Activated naive CD8-positive, alpha-beta T cell (primary cell): ENCODE data around the gene IRS1.
"Not testable (repeated sequence)": the region's sequence is repeated elsewhere in the genome, so short reads cannot be mapped to it uniquely, and the experiment has no call there.

ENCODE experiments used
- H3K27ac Mint-ChIP-seq: one replicate; pipeline ENCODE4 v1.8.0; 2021; ENCODE audit warnings: mixed read lengths
- H3K27me3 Mint-ChIP-seq: one replicate; pipeline ENCODE4 v1.8.0; 2021; ENCODE audit warnings: mixed read lengths
- H3K36me3 Mint-ChIP-seq: one replicate; pipeline ENCODE4 v1.8.0; 2021; ENCODE audit warnings: mixed read lengths
- H3K4me1 Mint-ChIP-seq: one replicate; pipeline ENCODE4 v1.8.0; 2021; ENCODE audit warnings: low read depth, mixed read lengths
- H3K4me3 Mint-ChIP-seq: one replicate; pipeline ENCODE4 v1.8.0; 2021; ENCODE audit warnings: mild to moderate bottlenecking, mixed read lengths
- H3K9me3 Mint-ChIP-seq: one replicate; pipeline ENCODE4 v1.8.0; 2021; ENCODE audit warnings: low read depth, mixed read lengths

Gene IRS1, protein sequence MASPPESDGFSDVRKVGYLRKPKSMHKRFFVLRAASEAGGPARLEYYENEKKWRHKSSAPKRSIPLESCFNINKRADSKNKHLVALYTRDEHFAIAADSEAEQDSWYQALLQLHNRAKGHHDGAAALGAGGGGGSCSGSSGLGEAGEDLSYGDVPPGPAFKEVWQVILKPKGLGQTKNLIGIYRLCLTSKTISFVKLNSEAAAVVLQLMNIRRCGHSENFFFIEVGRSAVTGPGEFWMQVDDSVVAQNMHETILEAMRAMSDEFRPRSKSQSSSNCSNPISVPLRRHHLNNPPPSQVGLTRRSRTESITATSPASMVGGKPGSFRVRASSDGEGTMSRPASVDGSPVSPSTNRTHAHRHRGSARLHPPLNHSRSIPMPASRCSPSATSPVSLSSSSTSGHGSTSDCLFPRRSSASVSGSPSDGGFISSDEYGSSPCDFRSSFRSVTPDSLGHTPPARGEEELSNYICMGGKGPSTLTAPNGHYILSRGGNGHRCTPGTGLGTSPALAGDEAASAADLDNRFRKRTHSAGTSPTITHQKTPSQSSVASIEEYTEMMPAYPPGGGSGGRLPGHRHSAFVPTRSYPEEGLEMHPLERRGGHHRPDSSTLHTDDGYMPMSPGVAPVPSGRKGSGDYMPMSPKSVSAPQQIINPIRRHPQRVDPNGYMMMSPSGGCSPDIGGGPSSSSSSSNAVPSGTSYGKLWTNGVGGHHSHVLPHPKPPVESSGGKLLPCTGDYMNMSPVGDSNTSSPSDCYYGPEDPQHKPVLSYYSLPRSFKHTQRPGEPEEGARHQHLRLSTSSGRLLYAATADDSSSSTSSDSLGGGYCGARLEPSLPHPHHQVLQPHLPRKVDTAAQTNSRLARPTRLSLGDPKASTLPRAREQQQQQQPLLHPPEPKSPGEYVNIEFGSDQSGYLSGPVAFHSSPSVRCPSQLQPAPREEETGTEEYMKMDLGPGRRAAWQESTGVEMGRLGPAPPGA (N-terminal part only)

DNA sequence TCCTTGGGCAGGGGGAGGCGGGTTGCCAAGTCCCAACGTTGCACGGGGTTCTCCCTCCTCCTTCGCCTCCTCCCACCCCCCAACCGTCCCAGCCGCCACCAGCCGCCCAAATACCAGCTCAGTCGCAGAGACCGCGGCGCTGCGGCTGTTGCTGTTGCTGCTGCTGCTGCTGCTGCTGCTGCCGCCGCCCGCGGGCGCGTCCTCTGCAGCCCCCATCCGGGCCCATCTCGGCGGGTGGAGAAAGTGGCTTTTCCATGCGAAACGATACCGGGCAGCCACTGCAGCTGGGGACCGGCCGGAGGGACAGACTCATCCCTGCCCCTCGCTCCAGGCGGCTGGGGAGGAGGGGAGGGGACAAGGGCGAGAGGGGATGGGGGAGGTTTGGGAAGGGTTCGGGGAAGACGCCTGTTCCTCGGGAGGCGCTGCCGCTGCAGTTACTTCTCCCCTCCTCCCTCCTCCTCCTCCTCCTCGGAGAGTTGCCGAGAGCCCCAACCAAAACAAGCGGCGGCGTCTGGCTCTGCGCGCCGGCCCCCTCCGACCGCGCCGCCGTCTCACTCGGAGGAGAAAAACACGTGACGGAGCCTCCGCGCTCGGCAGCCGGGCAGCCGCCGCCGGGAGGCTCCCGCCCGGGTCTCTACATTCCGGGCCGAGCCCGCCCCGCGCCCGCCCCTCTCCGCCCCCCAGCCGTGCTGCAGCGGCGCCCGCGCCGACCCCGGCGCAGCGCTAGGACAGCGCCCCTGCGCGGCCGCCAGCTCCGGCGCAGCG, at the start of gene IRS1:
Gene IRS1, minus strand, starts transcription at position 610 of the 765 bp plus-strand sequence. CDS start 1,082 bp downstream, outside the sequence.
- Mint-ChIP-seq H3K36me3 (peaks cover 2% of the 10 kb centered on the region), H3K4me3 (peak within 1 kb of the TSS; percentile 89), H3K9me3 (no peaks in the 10 kb centered on the region), H3K4me1 (peaks cover 37% of the 10 kb centered on the region), H3K27me3 (peaks cover 1% of the 10 kb centered on the region), H3K27ac (peak within 1 kb of the TSS; percentile 41)

DNA sequence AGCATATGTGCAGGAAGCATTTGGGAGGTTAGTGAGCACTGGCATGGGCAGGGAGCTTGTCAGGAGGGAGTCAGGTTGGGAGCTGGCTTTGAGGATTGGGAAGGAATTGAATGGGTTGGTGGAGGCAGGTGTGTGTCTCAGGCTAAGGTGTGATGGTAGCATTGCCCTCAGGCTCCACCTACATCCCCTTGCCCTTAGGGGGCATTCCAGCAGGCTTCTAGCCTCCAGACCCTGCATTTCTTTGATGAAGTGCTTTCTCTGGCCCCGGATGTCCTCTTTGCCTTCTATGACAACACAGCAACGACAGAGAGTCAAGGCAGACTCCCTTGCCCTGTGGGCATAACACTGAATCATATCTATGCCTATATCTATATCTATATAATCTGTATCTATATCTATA, 49.7 kb upstream of the IRS1 start:
- H3K27ac Mint-ChIP-seq, result no peak overlapping the region
- H3K27me3 Mint-ChIP-seq, result no peaks in the 10 kb centered on the region
- no peak overlapping the region for H3K4me3 Mint-ChIP-seq
- peaks cover 13% of the 10 kb centered on the region for H3K4me1 Mint-ChIP-seq
- H3K9me3 Mint-ChIP-seq, result no peaks in the 10 kb centered on the region
- peaks cover 9% of the 10 kb centered on the region for H3K36me3 Mint-ChIP-seq

DNA sequence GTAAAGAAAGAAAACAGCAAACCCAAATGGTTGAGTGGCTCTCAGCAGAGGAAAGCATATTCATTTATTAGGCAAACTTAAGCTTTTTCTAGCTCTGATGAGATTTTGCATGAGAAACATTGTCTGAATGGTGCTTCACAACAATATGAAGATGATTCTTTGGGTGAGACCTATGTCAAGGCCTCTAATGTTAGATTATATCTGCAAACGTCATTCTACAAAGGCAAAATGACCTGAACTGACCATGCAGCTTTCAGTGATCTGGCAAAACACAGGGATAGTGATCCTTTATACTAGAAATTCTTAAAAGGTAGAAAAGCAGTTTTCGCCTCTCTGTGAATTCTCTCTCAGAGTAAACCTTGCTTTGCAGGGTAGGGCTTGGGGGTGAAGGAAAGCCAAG, 47.9 kb upstream of the IRS1 start:
- Mint-ChIP-seq H3K4me1 (peaks cover 29% of the 10 kb centered on the region), H3K36me3 (peaks cover 19% of the 10 kb centered on the region), H3K27me3 (no peaks in the 10 kb centered on the region), H3K9me3 (no peaks in the 10 kb centered on the region), H3K4me3 (no peak overlapping the region), H3K27ac (no peak overlapping the region)

DNA sequence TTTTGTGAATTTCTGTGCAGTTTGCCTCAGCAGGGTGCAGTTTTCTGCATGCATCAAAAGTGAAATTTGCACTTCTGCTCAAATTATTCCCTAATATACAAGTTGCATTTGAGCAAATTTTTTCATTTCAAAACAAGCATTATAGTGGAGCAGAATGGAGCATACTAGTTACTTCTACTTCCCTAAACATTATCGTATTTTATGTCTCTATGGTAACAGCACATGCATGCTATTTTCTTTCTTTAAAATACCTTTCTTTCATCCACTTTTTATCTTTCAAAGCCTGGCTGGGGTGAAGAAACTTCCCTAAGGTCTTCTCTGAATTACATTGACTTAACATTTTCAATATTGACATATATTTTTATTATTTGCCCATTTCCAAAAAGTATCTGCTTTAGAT, 47.5 kb upstream of the IRS1 start:
- no peak overlapping the region for H3K4me3 Mint-ChIP-seq
- H3K36me3 Mint-ChIP-seq, result peaks cover 23% of the 10 kb centered on the region
- peaks cover 33% of the 10 kb centered on the region for H3K4me1 Mint-ChIP-seq
- H3K27me3 Mint-ChIP-seq, result no peaks in the 10 kb centered on the region
- H3K27ac Mint-ChIP-seq, result no peak overlapping the region
- no peaks in the 10 kb centered on the region for H3K9me3 Mint-ChIP-seq

DNA sequence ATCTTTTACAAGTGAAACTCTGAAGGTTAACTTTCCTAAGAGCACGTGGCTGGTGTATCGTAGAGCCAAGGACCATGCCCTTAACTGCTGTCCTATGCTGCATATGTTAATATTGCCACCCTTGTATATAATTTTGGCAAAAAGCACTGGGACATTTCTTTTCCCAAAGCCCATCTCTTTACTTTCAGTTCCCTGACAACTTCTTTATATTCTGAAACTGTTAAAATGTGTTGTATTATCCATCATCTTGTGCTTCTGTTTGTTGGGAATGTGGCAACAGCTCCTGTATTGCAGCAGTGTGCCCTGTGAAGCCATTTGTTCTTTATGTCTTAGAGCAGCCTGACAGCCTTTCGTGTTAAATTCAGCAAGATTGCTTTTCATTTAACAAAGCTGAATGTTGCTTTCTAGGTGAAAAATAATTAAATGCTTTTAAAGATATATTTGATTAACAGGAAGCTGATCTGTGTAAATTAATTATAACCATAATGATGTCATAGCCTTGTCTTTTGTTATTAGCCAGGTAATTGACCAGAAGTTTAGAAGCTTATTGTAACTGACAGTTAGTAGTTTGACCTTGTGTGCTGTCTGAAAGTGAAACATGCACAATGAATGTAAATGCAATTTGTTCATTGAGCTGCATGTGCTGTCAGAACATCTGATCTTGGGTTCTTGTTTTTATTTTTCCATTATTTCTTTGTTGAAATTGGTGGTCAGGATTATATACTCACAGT, 45.9 kb upstream of the IRS1 start:
- Mint-ChIP-seq H3K9me3 (no peaks in the 10 kb centered on the region), H3K4me1 (peaks cover 42% of the 10 kb centered on the region), H3K27ac (no peak overlapping the region), H3K4me3 (no peak overlapping the region), H3K27me3 (no peaks in the 10 kb centered on the region), H3K36me3 (peaks cover 20% of the 10 kb centered on the region)

DNA sequence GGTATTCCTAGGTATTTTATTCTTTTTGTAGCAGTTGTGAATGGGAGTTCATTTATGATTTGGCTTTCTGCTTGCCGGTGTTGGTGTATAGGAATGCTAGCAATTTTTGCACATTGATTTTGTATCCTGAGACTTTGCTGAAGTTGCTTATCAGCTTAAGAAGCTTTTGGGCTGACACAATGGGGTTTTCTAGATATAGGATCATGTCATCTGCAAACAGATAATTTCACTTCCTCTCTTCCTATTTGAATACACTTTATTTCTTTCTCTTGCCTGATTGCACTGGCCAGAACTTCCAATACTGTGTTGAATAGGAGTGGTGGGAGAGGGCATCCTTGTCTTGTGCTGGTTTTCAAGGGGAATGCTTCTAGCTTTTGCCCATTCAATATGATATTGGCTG, 43.4 kb upstream of the IRS1 start:
- H3K9me3 Mint-ChIP-seq, H3K27me3 Mint-ChIP-seq, H3K4me3 Mint-ChIP-seq: not testable (repeated sequence)
- Mint-ChIP-seq H3K27ac (peak overlapping the region; percentile 4), H3K4me1 (peaks cover 67% of the 10 kb centered on the region), H3K36me3 (peaks cover 20% of the 10 kb centered on the region)

DNA sequence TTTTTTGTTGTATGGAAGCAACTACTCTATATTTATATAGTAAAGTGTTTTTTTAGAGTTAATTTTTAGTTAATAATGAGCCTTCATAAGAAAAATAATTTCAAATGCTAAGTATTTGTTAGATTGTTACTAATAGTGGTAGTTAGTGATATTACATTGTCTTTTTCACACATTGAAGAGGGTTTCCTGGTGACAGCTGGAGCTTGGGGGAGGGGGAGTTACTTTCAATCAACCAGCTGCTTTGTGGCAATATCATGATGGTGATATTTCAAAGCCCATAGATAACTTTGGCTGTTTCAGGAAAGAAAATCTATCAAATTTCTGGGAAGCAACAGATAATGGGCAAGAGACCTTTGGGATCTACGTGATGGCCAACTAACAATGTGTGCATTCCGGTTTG, 40.3 kb upstream of the IRS1 start:
- Mint-ChIP-seq H3K4me1 (peaks cover 74% of the 10 kb centered on the region), H3K27me3 (no peaks in the 10 kb centered on the region), H3K36me3 (peaks cover 20% of the 10 kb centered on the region), H3K4me3 (no peak overlapping the region), H3K27ac (peak overlapping the region; percentile 79), H3K9me3 (no peaks in the 10 kb centered on the region)

DNA sequence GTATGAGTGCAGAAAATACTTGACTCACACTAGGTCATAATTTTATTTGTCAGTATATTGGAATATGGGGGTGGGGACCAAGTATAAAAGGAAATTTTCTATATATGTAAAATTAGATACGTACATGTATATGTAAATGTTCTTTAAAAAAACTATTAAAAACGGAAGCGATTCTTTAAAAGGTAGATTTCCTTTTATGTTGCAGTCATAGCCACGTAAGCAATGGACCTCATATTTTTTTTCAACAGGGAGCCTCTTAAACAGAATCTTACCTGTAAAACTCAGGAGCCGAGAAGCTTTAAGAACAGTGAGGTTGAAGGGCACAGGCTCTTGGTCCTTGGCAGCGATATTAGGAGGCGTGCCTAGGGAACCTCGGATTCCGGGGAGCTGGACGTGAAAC, 39.5 kb upstream of the IRS1 start:
- H3K9me3 Mint-ChIP-seq, result no peaks in the 10 kb centered on the region
- peak overlapping the region; percentile 94 for H3K4me3 Mint-ChIP-seq
- H3K36me3 Mint-ChIP-seq, result peaks cover 20% of the 10 kb centered on the region
- H3K27me3 Mint-ChIP-seq, result no peaks in the 10 kb centered on the region
- peak overlapping the region; percentile 99 for H3K27ac Mint-ChIP-seq
- peaks cover 74% of the 10 kb centered on the region for H3K4me1 Mint-ChIP-seq

DNA sequence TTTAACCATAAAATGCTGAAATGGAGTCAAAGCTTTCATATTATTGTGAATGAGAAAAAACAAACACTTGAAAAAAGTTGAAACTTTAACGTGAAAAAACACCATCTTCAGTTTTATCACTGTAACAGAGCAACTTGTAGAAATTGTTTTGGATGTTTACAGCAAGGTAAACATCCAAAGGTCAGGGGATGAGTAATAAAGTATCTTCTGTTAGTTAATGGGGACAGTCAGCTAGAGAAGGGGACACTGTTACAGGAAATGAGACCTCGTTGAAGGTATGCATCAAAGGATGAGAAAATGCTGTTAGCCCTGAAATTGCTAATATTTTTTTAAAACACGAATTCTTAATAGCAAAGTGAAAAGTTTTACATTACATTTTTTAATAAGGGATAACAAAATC, 39.1 kb upstream of the IRS1 start:
- no peaks in the 10 kb centered on the region for H3K27me3 Mint-ChIP-seq
- H3K36me3 Mint-ChIP-seq, result peaks cover 18% of the 10 kb centered on the region
- H3K4me1 Mint-ChIP-seq, result peaks cover 75% of the 10 kb centered on the region
- no peaks in the 10 kb centered on the region for H3K9me3 Mint-ChIP-seq
- H3K4me3 Mint-ChIP-seq, result peak overlapping the region; percentile 94
- peak overlapping the region; percentile 99 for H3K27ac Mint-ChIP-seq

DNA sequence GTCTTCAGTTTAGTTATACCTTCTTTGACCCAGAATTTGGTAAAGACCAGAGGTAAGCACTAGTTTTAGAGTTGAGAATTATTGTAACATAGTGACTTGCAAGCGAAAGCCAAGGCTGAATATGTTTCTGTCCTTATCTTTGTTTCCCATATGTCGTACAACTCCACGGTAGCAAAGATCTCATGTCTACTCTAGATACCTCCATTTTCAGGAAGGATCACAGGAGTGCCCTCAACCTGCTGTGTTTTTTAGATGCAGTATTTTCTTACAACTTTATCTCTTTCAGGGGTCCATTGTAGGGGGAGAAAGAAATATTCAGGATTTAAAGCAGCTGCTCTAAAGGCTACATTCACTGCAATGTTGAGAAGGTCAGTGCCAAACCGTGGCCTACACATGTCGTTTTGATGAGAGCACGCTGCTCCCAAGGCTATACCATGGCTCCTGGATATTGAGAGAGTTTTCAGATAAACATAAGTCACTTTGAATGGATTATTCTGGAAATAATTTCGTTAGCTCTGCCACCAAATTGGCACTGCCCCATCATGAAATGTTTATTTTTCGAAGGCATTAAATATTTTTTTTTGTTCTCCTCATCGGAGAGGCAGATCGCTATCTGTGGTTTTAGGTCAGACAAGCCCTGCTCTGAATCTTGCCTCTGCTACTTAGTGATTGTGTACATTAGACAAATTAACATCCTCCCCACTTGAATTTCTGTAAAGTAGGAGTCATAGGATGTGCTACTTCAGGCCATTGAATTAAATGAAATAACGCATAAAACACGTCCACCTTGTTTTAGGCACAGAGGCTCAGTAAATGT, 38.4 kb upstream of the IRS1 start:
- H3K27me3 Mint-ChIP-seq, result no peaks in the 10 kb centered on the region
- no peaks in the 10 kb centered on the region for H3K9me3 Mint-ChIP-seq
- H3K36me3 Mint-ChIP-seq, result peaks cover 11% of the 10 kb centered on the region
- peak overlapping the region; percentile 94 for H3K4me3 Mint-ChIP-seq
- H3K4me1 Mint-ChIP-seq, result peaks cover 74% of the 10 kb centered on the region
- H3K27ac Mint-ChIP-seq, result peak overlapping the region; percentile 99

DNA sequence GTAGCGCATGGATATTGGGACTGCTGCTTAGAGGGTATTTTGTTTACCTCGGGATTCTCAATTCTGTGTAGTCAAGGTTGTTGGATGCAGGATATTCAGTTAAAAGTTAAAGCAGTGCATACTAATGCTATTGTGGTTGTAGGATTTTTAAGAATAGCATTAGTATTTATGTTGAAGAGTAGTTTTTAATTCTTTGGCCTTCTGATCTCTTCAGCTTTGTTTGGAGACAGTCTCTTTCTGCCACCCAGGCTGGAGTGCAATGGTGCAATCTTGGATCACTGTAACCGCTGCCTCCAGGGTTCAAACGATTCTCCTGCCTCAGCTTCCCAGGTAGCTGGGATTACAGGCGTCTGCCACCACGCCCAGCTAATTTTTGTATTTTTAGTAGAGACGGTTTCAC, 37.7 kb upstream of the IRS1 start:
- H3K4me3 Mint-ChIP-seq, result peak overlapping the region; percentile 94
- H3K27ac Mint-ChIP-seq, result peak overlapping the region; percentile 99
- peaks cover 67% of the 10 kb centered on the region for H3K4me1 Mint-ChIP-seq
- peaks cover 8% of the 10 kb centered on the region for H3K36me3 Mint-ChIP-seq
- H3K9me3 Mint-ChIP-seq, result no peaks in the 10 kb centered on the region
- no peaks in the 10 kb centered on the region for H3K27me3 Mint-ChIP-seq

DNA sequence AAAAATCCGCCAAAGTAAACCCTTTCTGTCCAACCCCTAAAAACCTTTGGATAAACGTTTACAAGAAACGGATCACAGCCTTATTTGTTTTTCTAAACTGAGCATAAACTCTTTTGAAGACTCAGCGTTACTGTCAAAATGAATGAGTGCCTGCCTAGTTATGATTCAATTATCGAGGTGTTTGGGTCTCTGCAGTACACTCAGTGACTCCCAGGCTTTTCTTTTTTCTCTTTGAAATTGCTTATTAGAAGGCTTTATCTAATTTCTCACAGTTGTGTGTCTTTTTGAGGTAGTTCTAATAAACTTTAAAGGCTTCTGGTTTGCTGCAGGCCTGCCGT, 36.9 kb upstream of the IRS1 start:
- Mint-ChIP-seq H3K27me3 (no peaks in the 10 kb centered on the region), H3K9me3 (no peaks in the 10 kb centered on the region), H3K4me1 (peaks cover 64% of the 10 kb centered on the region), H3K4me3 (peak overlapping the region; percentile 94), H3K36me3 (peaks cover 7% of the 10 kb centered on the region), H3K27ac (peak overlapping the region; percentile 99)

DNA sequence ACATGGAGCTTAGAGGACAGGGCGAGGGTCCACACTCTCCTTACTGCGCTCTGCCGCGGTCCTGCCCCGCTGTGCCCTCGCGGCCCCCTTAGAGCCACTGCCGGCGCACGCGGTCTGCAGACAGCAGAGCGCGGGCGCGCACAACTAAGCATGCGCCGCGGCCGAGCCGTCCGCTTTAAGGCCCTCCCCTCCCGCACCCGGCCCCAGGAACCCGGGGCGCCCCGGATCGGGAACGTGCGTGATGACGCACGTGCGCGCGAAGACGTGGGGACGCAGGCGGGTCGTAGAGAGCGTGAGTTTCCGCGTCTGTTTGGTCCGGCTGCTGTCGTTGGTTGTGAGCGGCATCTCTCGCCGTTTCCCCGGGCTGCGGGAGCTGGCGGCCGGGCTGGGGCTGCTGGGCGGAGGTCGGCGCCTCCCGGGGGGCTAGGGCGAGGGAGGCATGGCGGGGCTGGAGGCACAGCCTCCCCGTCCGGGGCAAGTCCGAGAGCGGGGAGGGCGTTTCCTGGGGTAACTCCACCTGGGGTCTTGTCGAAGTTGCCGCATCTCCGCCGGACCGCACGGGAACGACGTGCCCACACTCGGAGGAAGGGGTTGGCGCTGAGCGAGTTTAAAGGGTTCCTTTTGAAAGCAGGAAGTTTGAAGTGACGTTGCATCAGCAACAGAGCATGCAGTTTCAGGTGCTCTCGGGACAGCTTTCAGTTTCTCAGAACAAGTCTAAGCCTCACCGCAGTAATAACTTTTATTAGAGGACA, 36.4 kb upstream of the IRS1 start, which contains the start of gene RHBDD1:
Gene RHBDD1, plus strand, starts transcription at position 259 of the 752 bp plus-strand sequence. CDS start 28,640 bp downstream, outside the sequence.
- peak within 1 kb of the TSS; percentile 99 for H3K27ac Mint-ChIP-seq
- no peaks in the 10 kb centered on the region for H3K27me3 Mint-ChIP-seq
- H3K4me1 Mint-ChIP-seq, result peaks cover 60% of the 10 kb centered on the region
- peak within 1 kb of the TSS; percentile 94 for H3K4me3 Mint-ChIP-seq
- peaks cover 11% of the 10 kb centered on the region for H3K36me3 Mint-ChIP-seq
- H3K9me3 Mint-ChIP-seq, result no peaks in the 10 kb centered on the region
